NCI-H82 treated with DMSO at 0.1 percent for 48 hours (cell line): ENCODE results near the gene PIGO.

Source experiments
- DNase-seq: peaks from one replicate; lab custom pipeline; 2025; ENCODE audit not compliant: unreplicated experiment; lab: John Stamatoyannopoulos, UW

PIGO gene

DNA sequence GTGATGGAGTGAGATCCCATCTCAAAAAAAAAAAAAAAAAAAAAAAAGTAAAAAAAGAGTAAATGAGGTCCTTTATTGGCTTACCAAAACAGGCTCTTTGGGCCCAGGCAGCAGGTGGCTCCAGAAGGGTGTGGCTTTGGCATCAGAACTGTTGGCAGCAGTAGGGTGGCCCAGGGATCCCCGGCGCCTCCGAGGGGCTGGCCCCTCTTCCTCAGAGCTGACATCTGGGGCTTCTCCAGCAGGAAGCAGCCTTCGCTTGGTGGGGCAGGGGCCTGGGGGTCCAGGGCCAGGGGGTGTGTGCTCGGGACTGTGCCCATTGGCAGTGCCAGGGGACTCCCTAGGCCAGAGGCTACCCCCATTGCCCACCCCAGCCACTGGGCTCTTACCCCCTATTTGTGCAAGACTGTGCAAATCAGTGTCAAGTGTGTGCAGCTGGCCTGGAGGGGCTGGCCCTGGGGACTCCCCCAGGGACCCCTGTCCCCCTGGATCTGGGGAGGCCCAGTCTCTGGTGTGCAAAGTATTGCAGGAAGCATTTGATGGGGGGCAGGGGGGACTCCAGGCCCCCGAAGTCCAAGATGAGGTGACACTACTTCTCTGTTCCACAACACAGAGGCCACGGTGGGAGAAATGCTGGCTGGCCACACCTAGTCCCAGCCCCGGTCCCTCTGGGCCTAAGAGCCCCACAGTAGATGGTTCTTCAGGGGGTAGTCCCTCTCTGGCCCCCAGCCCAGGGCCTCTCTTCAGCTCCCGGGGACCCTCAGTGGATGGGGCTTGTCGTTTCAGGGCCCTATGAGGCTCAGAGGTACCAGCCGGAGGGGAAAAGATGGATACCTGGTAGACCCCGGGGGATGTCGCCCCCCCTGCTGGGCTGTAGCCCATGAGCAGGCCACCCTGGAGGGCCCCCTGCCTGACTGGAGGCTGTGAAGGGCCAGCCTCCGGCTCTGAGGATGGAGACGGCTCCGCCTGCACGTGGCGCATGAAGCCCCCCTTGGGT lies 11.2 kb upstream of the PIGO start:
- DNase-seq = no peak

DNA sequence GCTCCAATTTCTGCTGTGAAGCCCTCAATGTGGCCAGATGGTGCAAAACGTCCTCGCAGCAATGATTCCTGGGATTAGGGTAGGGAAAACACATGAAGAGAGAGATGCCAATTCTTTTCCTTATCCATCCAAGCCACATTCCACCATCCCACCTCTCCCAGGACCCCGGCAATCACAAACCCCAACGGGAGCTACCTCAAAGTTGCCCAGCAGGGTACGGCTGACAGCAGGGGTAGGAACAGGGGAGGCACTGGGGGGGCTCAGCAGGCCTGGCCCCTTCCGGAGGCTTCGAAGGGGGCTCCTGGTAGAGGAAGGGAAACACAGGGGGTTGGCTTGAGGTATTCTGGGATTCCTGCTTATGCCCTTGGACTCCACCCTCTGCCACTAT lies 9.9 kb upstream of the PIGO start:
- DNase-seq = no peak

DNA sequence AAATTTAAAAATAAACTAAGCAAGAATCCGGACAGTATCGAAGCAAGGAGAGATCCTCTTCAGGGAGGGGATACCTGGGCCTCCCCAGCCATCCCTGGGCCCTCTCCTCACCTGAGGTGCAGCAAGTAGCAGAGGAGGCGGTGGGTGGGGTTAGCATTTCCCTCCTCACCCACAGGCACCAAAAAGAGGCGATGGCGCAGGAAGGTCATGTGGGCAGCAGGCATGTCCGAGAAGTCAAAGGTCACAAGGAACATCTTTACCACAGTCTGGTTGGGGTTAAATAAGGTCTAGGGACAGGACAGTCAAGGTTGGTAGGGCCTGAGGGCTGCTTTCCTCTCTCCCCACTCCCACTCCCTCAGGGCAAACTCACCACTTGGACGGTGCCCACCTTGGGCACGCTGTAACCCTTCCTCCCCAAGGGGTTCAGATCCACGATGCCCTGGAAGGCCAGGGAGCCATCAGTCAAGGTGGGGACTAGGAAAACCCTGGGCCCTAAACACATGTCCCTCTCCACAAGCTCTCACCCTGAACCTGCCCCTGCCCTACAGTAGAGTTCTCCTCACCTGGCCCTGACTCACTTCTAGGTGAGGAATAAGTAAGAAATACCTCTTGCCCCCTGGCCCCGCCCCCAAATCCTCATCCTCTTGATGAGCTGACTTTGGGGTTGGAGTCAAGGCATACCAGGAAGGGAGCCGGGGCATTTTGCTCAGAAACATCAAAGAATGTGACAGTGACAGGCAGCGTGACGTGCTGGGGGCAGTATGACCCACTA lies 9.4 kb upstream of the PIGO start:
- DNase-seq = no peak

DNA sequence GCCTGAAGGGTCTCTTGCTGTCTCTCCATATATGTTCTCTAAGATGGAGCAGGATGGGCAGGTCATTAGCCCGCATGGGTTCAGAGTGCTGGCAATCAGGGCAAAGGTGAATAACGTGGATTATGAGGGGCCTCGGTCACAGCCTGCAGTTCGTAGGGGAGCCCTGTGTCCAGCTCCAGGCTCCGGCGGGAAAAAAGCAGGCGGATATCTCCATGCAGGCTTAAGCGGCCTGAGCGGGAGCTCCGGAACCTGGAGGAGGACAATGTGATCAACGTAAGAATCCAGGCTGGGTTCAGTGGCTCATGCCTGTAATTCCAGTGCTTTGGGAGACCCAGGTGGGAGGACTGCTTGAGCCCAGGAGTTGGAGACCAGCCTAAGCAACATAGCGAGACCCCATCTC lies 8.7 kb upstream of the PIGO start:
- no peak for DNase-seq

DNA sequence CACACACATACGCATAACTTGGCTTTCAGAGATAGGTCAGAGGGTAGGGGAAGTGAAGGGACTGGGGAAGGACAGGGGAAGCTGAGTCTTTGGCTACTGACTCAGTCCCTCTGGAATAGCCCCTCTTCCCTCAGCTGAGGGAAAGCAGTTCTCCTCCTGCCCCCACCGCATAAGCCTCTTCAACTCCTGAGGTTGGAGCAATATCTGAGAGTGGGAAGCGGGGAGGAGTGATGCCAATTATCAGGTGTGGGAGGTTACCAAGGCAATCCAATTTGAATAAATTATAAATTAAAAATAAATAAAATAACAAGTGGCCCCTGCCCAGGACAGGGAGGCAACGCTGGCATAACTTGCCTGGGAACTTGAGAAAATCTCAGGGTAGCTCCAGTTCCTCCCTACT lies 8.2 kb upstream of the PIGO start:
- DNase-seq = no peak

DNA sequence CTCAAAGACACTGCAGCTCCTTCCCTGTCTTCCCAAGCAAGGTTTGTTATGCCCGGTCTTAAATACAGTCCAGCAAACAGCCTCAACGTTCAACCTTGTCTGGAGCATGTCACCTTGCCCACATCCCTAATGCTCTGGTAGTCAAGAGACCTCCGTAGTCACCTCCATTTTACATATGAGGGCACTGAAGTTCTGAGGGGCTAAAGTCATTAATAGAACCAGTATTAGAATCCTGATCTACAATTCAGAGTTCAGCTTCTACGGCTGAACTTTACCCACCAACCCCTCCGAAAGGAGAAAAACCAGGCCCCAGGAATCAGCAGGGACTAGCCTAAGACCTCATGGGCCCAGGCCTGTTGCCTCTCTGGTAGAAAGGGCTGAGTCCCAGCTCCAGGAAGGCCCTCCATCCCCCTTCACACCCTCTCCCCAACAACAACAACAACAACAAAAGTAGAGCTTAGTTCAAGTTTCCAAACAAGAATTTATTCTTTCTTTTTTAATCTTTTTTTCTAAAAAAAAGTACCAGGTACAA lies 7.3 kb upstream of the PIGO start:
- DNase-seq = no peak

DNA sequence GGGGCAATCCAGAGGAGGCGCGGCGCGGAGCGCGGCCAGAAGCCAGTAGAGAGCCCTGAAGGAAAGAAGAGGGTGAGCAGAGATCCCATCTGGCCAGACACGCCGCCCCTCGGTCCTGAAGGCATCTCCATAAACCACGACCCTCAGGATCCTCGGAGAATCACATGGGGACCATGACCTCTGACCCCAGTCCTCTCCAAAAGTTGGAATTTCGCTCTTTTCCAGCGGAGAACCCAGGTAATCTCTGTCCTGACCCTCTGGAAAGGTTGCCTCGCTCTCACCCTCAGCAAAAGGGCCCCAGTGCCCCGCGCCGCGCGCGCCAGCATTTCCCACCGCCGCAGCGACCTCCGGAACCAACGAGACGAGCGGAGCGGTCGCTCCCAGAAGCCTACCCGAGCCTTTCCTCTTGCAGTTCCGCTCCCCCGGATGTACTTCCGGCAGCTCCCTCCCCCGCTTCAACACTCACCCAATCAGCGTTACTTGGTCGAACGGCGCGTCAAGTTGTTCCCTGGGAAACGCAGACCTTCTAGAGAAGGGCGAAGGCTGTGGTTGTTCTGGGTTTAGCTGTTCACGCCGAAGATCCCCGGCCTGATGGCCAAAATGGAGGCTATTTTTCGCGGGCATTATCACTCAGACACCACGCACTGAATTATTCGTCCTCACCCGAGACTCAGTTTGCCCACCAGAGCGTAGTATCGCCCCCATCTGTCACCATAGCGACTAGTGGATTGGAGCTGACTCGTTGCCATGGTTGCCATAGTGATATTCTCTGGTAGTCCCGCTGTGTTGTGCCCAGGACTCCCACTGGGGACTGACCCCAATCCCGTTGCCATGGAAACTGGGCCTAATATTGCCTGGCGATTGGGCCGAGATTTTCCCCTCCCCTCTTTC lies 6.6 kb upstream of the PIGO start, which contains the start of gene STOML2:
Gene STOML2, minus strand, starts transcription at position 363 of the 891 bp plus-strand sequence. Its CDS starts 37 bp downstream, at position 326.
- DNase-seq = peak; percentile 81

DNA sequence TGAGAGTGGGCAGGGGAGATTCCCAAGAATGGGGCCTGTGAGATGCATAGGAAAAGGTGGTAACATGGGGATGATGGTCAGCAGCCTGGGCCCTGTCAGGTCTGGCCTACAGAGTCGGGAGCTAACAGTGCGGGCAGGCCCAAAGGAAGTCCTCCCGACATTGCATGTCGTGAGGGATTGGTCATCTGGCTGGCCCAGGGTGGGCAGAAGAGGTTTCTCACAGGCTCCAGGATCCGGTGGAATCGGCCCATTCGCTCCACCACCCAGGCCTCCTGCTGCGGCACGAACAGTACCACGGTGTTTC lies 6.0 kb upstream of the PIGO start:
- no peak for DNase-seq

DNA sequence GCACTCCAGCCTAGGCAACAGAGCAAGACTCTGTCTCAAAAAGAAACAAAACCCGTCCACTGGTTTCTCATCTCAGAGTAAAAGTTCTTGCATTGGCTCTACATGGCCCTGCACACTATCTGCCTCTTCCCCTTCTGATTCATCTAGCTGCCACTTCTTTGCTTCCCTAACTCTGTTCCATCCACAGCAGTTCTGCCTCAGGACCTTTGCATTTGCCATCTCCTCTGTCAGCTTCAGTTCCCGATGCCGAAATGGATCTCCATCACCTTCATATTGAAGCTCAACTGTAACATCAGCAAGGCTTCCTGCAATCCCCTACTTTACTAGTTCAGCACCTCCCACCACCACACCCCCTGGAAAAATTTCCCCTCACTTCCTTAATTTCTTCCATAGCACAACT lies 1.2 kb upstream of the PIGO start:
- DNase-seq = no peak

DNA sequence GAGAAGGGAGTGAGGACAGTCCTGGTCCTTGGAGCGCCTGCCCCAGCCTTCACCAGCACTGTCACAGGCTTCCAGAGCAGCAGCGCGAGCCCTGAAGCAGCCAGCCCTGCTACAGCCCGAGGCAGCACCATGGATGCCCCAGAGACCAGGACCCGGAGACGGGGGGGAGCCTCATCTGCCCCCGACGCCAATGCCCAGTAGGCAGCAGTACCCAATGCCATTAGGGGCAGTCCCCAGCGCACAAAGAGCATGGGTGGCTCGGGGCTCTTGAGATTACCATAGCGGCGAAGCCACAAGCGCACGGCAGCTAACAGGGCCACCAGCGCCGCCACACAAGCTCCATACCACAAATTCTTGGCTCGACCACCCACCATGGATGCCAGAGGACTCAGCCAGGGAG lies 4.9 kb downstream of the PIGO start:
- DNase-seq = no peak

DNA sequence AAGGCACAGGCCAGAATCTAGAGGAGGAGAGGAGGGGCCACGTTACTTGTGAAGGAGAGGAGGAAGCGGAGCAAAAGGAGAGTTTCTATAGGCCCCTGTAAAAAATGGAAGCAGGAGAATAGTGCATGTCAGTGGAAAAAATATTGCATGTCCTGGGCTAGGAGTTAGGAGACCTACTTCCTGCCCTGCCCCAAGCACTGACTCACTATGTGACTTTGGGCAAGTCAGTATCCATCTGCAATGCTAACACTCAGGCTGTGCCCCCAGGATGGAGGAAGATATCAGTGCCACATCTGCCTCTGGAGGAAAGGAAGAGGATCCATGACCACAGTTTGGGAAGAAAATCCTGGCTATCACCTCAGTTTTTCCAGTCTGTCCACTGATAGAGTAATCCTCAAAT lies 7.0 kb downstream of the PIGO start:
- DNase-seq = no peak

DNA sequence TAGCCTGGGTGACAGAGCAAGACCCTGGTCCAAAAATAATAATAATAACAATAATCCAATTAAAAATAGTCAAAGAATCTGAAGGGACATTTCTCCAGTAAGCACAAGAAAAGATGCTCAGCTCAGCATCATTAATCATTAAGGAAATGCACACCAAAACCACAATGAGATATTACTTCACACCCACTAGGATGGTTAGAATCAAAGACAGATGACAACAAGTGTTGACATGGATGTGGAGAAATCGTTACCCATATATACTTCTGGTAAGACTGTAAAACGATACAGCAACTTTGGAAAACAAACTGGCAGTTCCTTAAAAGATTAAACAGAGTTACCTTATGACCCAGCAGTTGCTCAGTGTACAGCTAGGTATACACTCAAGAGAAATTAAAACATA lies 11.3 kb downstream of the PIGO start:
- DNase-seq = no peak

DNA sequence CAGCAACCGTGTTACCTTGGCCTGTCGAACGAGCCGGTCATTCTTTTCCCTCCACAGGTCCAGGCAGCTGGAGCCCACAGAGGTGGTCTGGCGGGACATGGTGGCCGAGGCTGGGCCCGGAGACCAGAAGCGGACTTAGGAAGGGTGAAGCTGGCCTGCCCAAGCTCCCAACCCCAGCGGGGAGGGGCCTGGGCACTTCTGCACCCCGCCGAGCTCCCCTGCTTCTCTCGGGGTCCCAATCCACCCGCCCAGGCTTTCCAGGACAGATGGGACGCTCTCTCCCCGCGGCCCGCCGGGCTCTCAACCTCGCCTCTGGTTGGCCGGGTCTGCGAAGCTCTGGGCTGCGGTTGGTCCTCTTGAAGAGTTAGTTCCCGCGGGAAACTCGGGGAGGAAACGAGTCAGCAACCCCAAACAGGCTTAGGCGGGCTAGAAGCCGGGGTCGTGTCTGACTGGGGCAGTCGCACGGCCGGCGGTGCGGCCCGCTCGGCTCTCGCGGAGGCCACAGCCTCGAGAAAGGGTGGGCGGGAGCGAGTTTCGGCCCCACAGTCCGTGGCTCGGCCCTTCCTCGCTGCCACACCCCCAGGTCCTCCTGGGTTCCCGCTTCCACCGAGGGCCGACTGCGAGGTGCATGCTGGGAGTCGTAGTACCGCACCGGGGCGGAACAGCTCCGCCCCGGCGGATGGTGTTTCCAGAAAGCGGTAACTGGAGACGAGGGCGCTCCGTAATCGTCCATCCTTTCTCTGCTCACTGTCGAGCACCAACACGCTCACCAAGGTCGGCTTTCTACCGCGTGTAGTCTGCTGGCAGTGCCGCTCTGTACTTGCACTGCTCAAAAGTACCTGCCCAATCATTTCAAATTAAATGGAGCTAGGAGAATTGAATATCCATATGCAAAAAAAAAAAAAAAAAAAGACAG lies 16.7 kb downstream of the PIGO start, which contains the start of gene FANCG:
Gene FANCG, minus strand, starts transcription at position 517 of the 916 bp plus-strand sequence. Its CDS starts 418 bp downstream, at position 99.
- DNase-seq = peak; percentile 63

DNA sequence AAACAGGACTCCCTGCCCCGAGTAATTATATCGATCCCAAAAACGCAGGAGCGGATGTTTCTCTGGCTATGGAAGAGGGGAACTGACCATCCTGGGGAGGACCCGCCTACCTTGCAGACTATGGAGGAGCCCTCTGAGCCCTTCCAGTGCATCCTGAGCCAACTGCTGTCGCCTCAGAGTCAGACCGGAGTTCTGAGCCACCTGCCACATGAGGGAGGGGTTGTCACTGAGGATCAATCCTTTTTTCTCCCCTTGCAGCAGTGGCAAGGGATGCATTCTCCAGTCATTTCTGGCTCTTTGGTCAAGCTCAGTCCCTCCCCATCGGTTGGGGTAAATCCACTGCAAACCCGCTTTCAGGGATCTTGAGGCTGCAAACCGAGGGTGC lies 17.4 kb downstream of the PIGO start:
- peak; percentile 17 for DNase-seq

DNA sequence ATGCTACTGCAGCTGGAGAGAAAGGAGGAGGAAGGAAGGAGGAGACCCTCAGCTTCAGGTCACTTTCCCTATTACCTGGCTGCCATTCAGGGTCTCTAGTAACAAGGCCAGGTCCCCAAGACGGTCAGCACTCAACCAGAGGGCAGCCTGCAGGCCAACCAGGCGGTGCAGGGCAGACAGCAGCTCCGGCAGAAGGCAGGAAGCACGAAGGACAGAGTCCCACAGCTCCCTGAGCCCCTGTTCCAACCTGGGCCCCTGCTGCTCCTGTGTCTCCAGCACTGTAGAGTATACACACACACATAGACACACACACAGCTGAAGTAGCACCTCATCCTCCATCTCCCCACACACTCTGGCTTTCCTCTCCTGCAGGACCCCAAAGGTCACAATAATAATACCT lies 18.3 kb downstream of the PIGO start:
- DNase-seq = no peak

DNA sequence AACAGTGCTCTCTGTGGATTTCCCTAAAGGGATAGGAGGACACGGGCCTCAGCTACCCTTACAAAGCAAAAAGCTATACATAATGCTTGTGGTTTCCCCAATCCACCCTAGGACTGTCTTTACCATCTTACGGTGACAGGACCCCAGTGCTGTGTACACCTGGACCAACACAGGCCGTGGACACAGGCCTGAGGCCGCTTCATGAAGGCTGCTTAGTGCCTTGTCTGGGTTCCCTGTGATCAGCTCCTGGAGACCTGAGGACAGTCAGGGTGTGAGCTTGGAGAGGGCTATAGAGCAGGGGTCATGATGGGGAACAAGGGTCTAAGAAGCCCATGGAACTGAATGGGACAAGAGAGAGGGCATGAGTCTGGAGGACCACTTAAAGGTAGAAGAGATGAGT lies 19.5 kb downstream of the PIGO start:
- DNase-seq = no peak

DNA sequence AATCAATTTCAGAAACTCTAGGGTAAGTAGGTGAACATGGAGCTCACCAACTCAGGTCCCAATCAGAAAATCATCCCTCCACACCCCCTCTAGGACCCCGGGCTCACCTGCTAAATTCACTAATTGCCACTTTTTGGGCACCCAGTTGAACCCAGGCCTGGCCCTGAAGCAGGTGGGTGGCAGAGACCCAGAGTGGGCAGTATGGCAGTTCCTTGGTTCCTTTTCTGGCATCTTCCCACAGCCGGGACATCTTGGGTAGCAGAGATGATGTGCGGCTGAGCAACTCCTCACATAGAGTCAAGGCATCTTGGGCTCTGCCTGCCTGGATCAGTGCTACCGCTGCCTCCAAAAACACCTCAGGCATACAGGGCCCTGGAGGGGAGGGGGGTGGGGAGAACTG lies 21.0 kb downstream of the PIGO start:
- DNase-seq = no peak

DNA sequence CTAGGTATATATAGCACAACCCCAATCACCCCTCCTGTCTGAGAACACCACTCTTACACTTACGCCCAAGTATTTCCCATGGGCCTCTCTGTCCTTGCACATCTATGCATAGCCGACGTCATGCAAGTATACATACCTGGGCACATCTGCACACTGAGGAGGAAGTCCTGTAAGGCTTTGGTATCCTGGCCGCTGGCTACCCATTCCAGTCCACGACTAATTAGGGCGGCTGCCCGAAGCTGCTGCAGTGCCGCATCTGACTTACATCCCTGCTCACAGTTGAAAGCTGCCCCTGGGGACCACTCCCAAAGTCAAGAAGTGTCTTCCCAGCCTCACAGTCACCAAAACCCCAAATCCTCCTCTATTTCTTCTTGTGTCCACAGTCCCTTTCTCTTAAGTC lies 21.6 kb downstream of the PIGO start:
- no peak for DNase-seq

DNA sequence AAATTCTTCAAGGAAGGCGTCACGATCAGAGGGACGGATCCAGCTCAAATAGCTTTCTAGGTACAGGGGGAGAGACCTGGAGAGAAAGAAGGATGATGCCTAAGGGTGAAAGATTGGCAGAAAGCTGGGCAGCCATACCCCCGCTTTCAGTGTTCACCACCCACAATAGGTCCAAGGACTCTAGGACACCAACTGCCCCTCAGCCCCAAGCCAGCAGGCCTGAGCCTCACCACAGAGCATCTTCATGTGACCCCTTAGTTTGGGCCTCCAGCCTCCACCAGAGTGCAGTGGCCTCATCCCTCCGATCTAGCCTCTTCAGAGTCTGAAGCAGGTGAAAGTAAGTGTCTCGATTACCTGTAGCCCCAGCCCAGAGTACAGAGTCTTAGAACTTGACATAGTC lies 22.2 kb downstream of the PIGO start:
- DNase-seq = no peak

DNA sequence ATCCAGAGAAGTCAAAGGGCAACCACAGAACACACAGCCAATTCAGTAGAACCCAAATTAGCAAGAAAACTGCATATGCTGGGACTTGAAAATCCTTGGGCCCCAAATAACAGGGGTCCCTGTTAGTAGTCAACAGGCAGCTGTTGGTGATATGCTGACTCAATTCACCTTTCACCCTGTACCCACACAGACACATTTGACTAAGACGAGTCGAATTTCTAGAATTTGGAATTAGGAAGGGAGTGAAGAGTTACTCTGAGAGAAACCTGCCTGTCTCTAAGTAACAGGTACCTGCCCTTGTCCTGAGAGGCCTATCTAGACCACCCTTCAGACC lies 23.1 kb downstream of the PIGO start:
- DNase-seq = no peak
